ENCODE results near the gene RPS5.

DNA sequence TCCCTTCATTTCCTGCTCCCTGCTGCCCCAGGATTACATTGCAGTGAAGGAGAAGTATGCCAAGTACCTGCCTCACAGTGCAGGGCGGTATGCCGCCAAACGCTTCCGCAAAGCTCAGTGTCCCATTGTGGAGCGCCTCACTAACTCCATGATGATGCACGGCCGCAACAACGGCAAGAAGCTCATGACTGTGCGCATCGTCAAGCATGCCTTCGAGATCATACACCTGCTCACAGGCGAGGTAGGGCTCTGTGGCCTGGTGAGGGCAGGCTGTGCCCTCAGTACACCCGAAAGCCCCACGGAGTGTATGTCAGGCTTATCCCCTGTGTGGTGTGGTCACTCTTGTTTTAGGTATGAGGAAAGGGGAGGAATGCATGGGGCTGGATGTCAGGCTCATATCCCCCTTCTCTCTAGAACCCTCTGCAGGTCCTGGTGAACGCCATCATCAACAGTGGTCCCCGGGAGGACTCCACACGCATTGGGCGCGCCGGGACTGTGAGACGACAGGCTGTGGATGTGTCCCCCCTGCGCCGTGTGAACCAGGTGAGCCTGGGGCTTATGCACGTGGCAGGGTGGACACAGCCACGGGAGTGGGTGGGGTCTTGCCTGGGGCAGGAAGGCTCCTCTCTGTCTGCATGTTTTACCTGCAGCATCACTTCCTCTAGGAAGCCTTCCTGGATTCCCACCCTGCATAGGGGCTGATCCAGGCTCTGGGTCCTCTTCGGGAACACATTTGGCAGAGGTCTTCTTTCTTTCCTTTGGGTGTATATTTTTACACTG is 6.1 kb downstream of the RPS5 start:
- TF ChIP-seq POLR2A (IDR thresholded peaks at IDR 0.05; ENCODE audit: low read depth, low read length), result peak; percentile 60; the same call in 1 of the 2 replicates
- peak; percentile 78; the same call in 1 of the 2 replicates for TF ChIP-seq POLR2AphosphoS5 (IDR thresholded peaks at IDR 0.05; ENCODE audit: low read depth, low read length)

Data from GM12892 (cell line).